Suprapubic skin (tissue), 3 donors: ENCODE measurements around the gene CARD10.

Experiments
- POLR2A ChIP-seq, 2 donors: fragments of 450-650 bp; IDR thresholded peaks; one replicate each; pipeline ENCODE4 v1.6.1; 2017; ENCODE audit warnings: antibody characterized with exemption in 2 of 2, mild to moderate bottlenecking in 2 of 2, moderate library complexity in 2 of 2
- TF ChIP-seq, protein P1 (sequence below), 2 donors: fragments of 200-600 bp in 1 of 2; fragments of 450-650 bp in 1 of 2; sonication (generic) in 1 of 2; IDR thresholded peaks; one replicate each; pipeline ENCODE4 v1.5.1; 2016 to 2019; ENCODE audit warnings: antibody characterized with exemption in 2 of 2, mild to moderate bottlenecking in 1 of 2, moderate library complexity in 1 of 2

- TF ChIP-seq, protein P1, sequence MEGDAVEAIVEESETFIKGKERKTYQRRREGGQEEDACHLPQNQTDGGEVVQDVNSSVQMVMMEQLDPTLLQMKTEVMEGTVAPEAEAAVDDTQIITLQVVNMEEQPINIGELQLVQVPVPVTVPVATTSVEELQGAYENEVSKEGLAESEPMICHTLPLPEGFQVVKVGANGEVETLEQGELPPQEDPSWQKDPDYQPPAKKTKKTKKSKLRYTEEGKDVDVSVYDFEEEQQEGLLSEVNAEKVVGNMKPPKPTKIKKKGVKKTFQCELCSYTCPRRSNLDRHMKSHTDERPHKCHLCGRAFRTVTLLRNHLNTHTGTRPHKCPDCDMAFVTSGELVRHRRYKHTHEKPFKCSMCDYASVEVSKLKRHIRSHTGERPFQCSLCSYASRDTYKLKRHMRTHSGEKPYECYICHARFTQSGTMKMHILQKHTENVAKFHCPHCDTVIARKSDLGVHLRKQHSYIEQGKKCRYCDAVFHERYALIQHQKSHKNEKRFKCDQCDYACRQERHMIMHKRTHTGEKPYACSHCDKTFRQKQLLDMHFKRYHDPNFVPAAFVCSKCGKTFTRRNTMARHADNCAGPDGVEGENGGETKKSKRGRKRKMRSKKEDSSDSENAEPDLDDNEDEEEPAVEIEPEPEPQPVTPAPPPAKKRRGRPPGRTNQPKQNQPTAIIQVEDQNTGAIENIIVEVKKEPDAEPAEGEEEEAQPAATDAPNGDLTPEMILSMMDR (IDR thresholded peaks at IDR 0.05): no peak
- no peak for TF ChIP-seq POLR2A (IDR thresholded peaks at IDR 0.05)
Measured at GRCh38 chr22:37533995-37534394, 14.8 kb upstream of the CARD10 start.
